Panc1 (cell line): Measurements from ENCODE around the gene SSR4.

ENCODE experiments used
- CTCF ChIP-seq: fragments of 450-650 bp; IDR thresholded peaks from 2 replicates; pipeline ENCODE4 v1.5.1; 2017; ENCODE audit warnings: mild to moderate bottlenecking
- TCF7L2 ChIP-seq: IDR thresholded peaks from 2 replicates; pipeline ENCODE4 v1.6.1; 2011; ENCODE audit warnings: mild to moderate bottlenecking, low read depth, low read length, inconsistent platforms

- TF ChIP-seq TCF7L2: no peak
- TF ChIP-seq CTCF: no peak
Observed at GRCh38 chrX:153773218-153773611, 21.3 kb upstream of the SSR4 start.
